SK-N-MC (cell line): Measurements from ENCODE around the gene BUD23.
"Not testable (repeated sequence)": the region's sequence is repeated elsewhere in the genome, so short reads cannot be mapped to it uniquely, and the experiment has no call there.

ENCODE experiments used
- EZH2 ChIP-seq: fragments of 200-600 bp; sonication (generic); IDR thresholded peaks from one replicate; pipeline ENCODE4 v1.6.1; 2017; ENCODE audit warnings: antibody characterized with exemption
- FOXP2 ChIP-seq: optimal IDR thresholded peaks from 2 replicates; pipeline ENCODE3; 2011; ENCODE audit warnings: mild to moderate bottlenecking, moderate library complexity; ENCODE audit not compliant: insufficient read depth; ENCODE audit errors: extremely low read length, control extremely low read depth
- POLR2AphosphoS5 ChIP-seq: IDR thresholded peaks from 2 replicates; pipeline ENCODE4 v1.6.1; 2012; ENCODE audit warnings: mild to moderate bottlenecking, low read depth, low read length, borderline replicate concordance

- not testable (repeated sequence) for TF ChIP-seq EZH2, POLR2AphosphoS5, FOXP2
These were observed 29.9 kb downstream of the BUD23 start for GRCh38 chr7:73713319-73713718.
